Activated CD4-positive, alpha-beta T cell treated with anti-CD3 and anti-CD28 coated beads, Interleukin-2, amount 50 U/mL, for 16 hours (primary cell): ENCODE results near the gene ACACA.
"Not testable (repeated sequence)": the region's sequence is repeated elsewhere in the genome, so short reads cannot be mapped to it uniquely, and the experiment has no call there.

ENCODE experiments used
- DNase-seq: peaks from one replicate; pipeline ENCODE4 v3.0.0-alpha.2; 2020

The ACACA gene

GRCh38 chr17:37164057-37164456 lies 242.6 kb downstream of the ACACA start:
- DNase-seq = no peak

GRCh38 chr17:37162800-37163199 lies 243.8 kb downstream of the ACACA start:
- no peak for DNase-seq

- DNase-seq = no peak
Observed at GRCh38 chr17:37160944-37161343, 245.7 kb downstream of the ACACA start.

- no peak for DNase-seq
Observed at GRCh38 chr17:37158290-37158689, 248.3 kb downstream of the ACACA start.

GRCh38 chr17:37148156-37148555 lies 258.5 kb downstream of the ACACA start:
- DNase-seq = no peak

- peak; percentile 14 for DNase-seq
Observed at GRCh38 chr17:37147301-37147812, 259.3 kb downstream of the ACACA start.

GRCh38 chr17:37146086-37147064 lies 260.3 kb downstream of the ACACA start:
- no peak for DNase-seq

- DNase-seq = no peak
Observed at GRCh38 chr17:37144075-37144701, 262.4 kb downstream of the ACACA start.

GRCh38 chr17:37143558-37143957 lies 263.1 kb downstream of the ACACA start:
- not testable (repeated sequence) for DNase-seq

GRCh38 chr17:37142294-37142896 lies 264.2 kb downstream of the ACACA start:
- no peak for DNase-seq

GRCh38 chr17:37138571-37139120 lies 268.0 kb downstream of the ACACA start:
- DNase-seq = no peak

- DNase-seq = no peak
Observed at GRCh38 chr17:37137906-37138514, 268.6 kb downstream of the ACACA start.

GRCh38 chr17:37137070-37137610 lies 269.5 kb downstream of the ACACA start:
- DNase-seq = no peak

- DNase-seq = no peak
Observed at GRCh38 chr17:37135576-37135975, 271.1 kb downstream of the ACACA start.

- DNase-seq = no peak
Observed at GRCh38 chr17:37134050-37134449, 272.6 kb downstream of the ACACA start.

- no peak for DNase-seq
Observed at GRCh38 chr17:37133136-37133535, 273.5 kb downstream of the ACACA start.

GRCh38 chr17:37131669-37132611 lies 274.7 kb downstream of the ACACA start:
- no peak for DNase-seq

GRCh38 chr17:37130984-37131446 lies 275.6 kb downstream of the ACACA start:
- DNase-seq = no peak

GRCh38 chr17:37124821-37125173 lies 281.8 kb downstream of the ACACA start:
- no peak for DNase-seq

- DNase-seq = no peak
Observed at GRCh38 chr17:37123941-37124820, 282.5 kb downstream of the ACACA start.
